Stimulated activated memory B cell treated with anti-CD40 and anti-IgM and Interleukin-4, amounts not matched to agents 10 μg/mL and 1 μg/mL and 100 μg/mL, for 72 hours (primary cell): ENCODE results near the gene ZFYVE1.

Experiments
- ATAC-seq: fragments of 150-1000 bp; cut with Tn5 transposase; 2 replicates; pipeline ENCODE4 v1.10.0; 2021
- H3K27ac Mint-ChIP-seq: one replicate; pipeline ENCODE4 v1.8.0; 2022; ENCODE audit warnings: mild to moderate bottlenecking, mixed read lengths
- H3K27me3 Mint-ChIP-seq: one replicate; pipeline ENCODE4 v1.8.0; 2022; ENCODE audit warnings: mixed read lengths
- H3K36me3 Mint-ChIP-seq: one replicate; pipeline ENCODE4 v1.8.0; 2022; ENCODE audit warnings: mixed read lengths
- H3K4me1 Mint-ChIP-seq: one replicate; pipeline ENCODE4 v1.8.0; 2022; ENCODE audit warnings: mixed read lengths
- H3K4me3 Mint-ChIP-seq: one replicate; pipeline ENCODE4 v1.8.0; 2022; ENCODE audit warnings: mild to moderate bottlenecking, moderate library complexity, mixed read lengths
- H3K9me3 Mint-ChIP-seq: one replicate; pipeline ENCODE4 v1.8.0; 2022; ENCODE audit warnings: mixed read lengths

The ZFYVE1 gene

GRCh38 chr14:72948481-72949138, 78.3 kb downstream of the ZFYVE1 start:
- ATAC-seq = no peak
- Mint-ChIP-seq H3K36me3 (peaks cover 43% of the 10 kb centered on the region), H3K27ac (no peak overlapping the region)

GRCh38 chr14:72947366-72948160, 79.3 kb downstream of the ZFYVE1 start:
- no peaks in the 10 kb centered on the region for H3K4me1 Mint-ChIP-seq
- no peak overlapping the region for H3K27ac Mint-ChIP-seq
- peaks cover 54% of the 10 kb centered on the region for H3K36me3 Mint-ChIP-seq
- no peaks in the 10 kb centered on the region for H3K27me3 Mint-ChIP-seq
- no peak for ATAC-seq
- H3K4me3 Mint-ChIP-seq = no peak overlapping the region
- no peaks in the 10 kb centered on the region for H3K9me3 Mint-ChIP-seq

More at GRCh38 chr14:72948481-72949138, 78.3 kb downstream of the ZFYVE1 start:
- H3K4me3 Mint-ChIP-seq = no peak overlapping the region
- no peaks in the 10 kb centered on the region for H3K9me3 Mint-ChIP-seq
- H3K27me3 Mint-ChIP-seq = no peaks in the 10 kb centered on the region
- H3K4me1 Mint-ChIP-seq = no peaks in the 10 kb centered on the region

- peaks cover 55% of the 10 kb centered on the region for H3K36me3 Mint-ChIP-seq
- H3K9me3 Mint-ChIP-seq = no peaks in the 10 kb centered on the region
- H3K27me3 Mint-ChIP-seq = no peaks in the 10 kb centered on the region
- no peak overlapping the region for H3K27ac Mint-ChIP-seq
- ATAC-seq = no peak
- no peak overlapping the region for H3K4me3 Mint-ChIP-seq
- no peaks in the 10 kb centered on the region for H3K4me1 Mint-ChIP-seq
Observed at GRCh38 chr14:72946491-72946890, 80.4 kb downstream of the ZFYVE1 start.

GRCh38 chr14:72945356-72946027, 81.4 kb downstream of the ZFYVE1 start:
- Mint-ChIP-seq H3K4me1 (no peaks in the 10 kb centered on the region), H3K27ac (no peak overlapping the region), H3K9me3 (no peaks in the 10 kb centered on the region), H3K27me3 (no peaks in the 10 kb centered on the region), H3K36me3 (peaks cover 53% of the 10 kb centered on the region), H3K4me3 (no peak overlapping the region)
- no peak for ATAC-seq

GRCh38 chr14:72943876-72944430, 83.0 kb downstream of the ZFYVE1 start:
- Mint-ChIP-seq H3K4me3 (no peak overlapping the region), H3K9me3 (no peaks in the 10 kb centered on the region), H3K36me3 (peaks cover 57% of the 10 kb centered on the region), H3K4me1 (no peaks in the 10 kb centered on the region), H3K27me3 (no peaks in the 10 kb centered on the region), H3K27ac (no peak overlapping the region)
- no peak for ATAC-seq

- no peaks in the 10 kb centered on the region for H3K4me1 Mint-ChIP-seq
- peaks cover 62% of the 10 kb centered on the region for H3K36me3 Mint-ChIP-seq
- no peaks in the 10 kb centered on the region for H3K9me3 Mint-ChIP-seq
- no peak for ATAC-seq
- no peak overlapping the region for H3K4me3 Mint-ChIP-seq
- no peaks in the 10 kb centered on the region for H3K27me3 Mint-ChIP-seq
- no peak overlapping the region for H3K27ac Mint-ChIP-seq
Observed at GRCh38 chr14:72942934-72943333, 84.0 kb downstream of the ZFYVE1 start.

- Mint-ChIP-seq H3K4me3 (no peak overlapping the region), H3K36me3 (peaks cover 69% of the 10 kb centered on the region), H3K9me3 (no peaks in the 10 kb centered on the region), H3K4me1 (peaks cover 14% of the 10 kb centered on the region), H3K27me3 (no peaks in the 10 kb centered on the region), H3K27ac (no peak overlapping the region)
- no peak for ATAC-seq
Observed at GRCh38 chr14:72941286-72941985, 85.5 kb downstream of the ZFYVE1 start.

GRCh38 chr14:72939630-72940029, 87.3 kb downstream of the ZFYVE1 start:
- Mint-ChIP-seq H3K27ac (no peak overlapping the region), H3K9me3 (no peaks in the 10 kb centered on the region), H3K27me3 (no peaks in the 10 kb centered on the region), H3K4me1 (peaks cover 15% of the 10 kb centered on the region), H3K36me3 (peaks cover 60% of the 10 kb centered on the region), H3K4me3 (no peak overlapping the region)
- no peak for ATAC-seq

- Mint-ChIP-seq H3K36me3 (peaks cover 21% of the 10 kb centered on the region), H3K4me3 (no peak overlapping the region), H3K9me3 (no peaks in the 10 kb centered on the region), H3K27me3 (no peaks in the 10 kb centered on the region), H3K4me1 (peaks cover 32% of the 10 kb centered on the region), H3K27ac (no peak overlapping the region)
- ATAC-seq = no peak
Observed at GRCh38 chr14:72932893-72933292, 94.0 kb downstream of the ZFYVE1 start.

GRCh38 chr14:72929316-72930080, 97.4 kb downstream of the ZFYVE1 start:
- Mint-ChIP-seq H3K36me3 (peaks cover 7% of the 10 kb centered on the region), H3K9me3 (no peaks in the 10 kb centered on the region), H3K4me1 (peaks cover 24% of the 10 kb centered on the region), H3K4me3 (no peak overlapping the region), H3K27ac (no peak overlapping the region), H3K27me3 (no peaks in the 10 kb centered on the region)
- ATAC-seq = no peak

- no peaks in the 10 kb centered on the region for H3K27me3 Mint-ChIP-seq
- H3K4me1 Mint-ChIP-seq = peaks cover 23% of the 10 kb centered on the region
- peaks cover 6% of the 10 kb centered on the region for H3K36me3 Mint-ChIP-seq
- H3K27ac Mint-ChIP-seq = no peak overlapping the region
- no peaks in the 10 kb centered on the region for H3K9me3 Mint-ChIP-seq
- no peak overlapping the region for H3K4me3 Mint-ChIP-seq
- no peak for ATAC-seq
Observed at GRCh38 chr14:72928872-72929271, 98.0 kb downstream of the ZFYVE1 start.

- peak within 1 kb of the TSS; percentile 89 for H3K27ac Mint-ChIP-seq
- no peaks in the 10 kb centered on the region for H3K27me3 Mint-ChIP-seq
- peak; percentile 99 for ATAC-seq
- no peaks in the 10 kb centered on the region for H3K36me3 Mint-ChIP-seq
- peaks cover 11% of the 10 kb centered on the region for H3K4me1 Mint-ChIP-seq
- peak within 1 kb of the TSS; percentile 95 for H3K4me3 Mint-ChIP-seq
- H3K9me3 Mint-ChIP-seq = no peaks in the 10 kb centered on the region
Observed at GRCh38 chr14:72926292-72927028, 100.4 kb downstream of the ZFYVE1 start, which contains the start of gene DCAF4. TSS of gene DCAF4 (plus strand) at chr14:72926464. CDS start at chr14:72937979, 11,515 bp downstream.

- Mint-ChIP-seq H3K36me3 (no peaks in the 10 kb centered on the region), H3K27ac (peak overlapping the region; percentile 89)
- no peak for ATAC-seq
Observed at GRCh38 chr14:72925815-72926291, 101.1 kb downstream of the ZFYVE1 start.

More at GRCh38 chr14:72925815-72926291, 101.1 kb downstream of the ZFYVE1 start:
- peak overlapping the region; percentile 95 for H3K4me3 Mint-ChIP-seq
- peaks cover 7% of the 10 kb centered on the region for H3K4me1 Mint-ChIP-seq
- H3K27me3 Mint-ChIP-seq = no peaks in the 10 kb centered on the region
- no peaks in the 10 kb centered on the region for H3K9me3 Mint-ChIP-seq
